HUES64 (cell line): Measurements from ENCODE around the gene EML6.

Experiments
- H3K27ac ChIP-seq: 2 replicates; pipeline ENCODE4 v1.7.0; 2013; ENCODE audit warnings: low read depth, low read length, inconsistent platforms
- H3K27me3 ChIP-seq: 2 replicates; pipeline ENCODE4 v1.6.1; 2013; ENCODE audit warnings: mild to moderate bottlenecking, low read length; ENCODE audit not compliant: insufficient read depth
- H3K36me3 ChIP-seq: 2 replicates; pipeline ENCODE4 v1.6.1; 2013; ENCODE audit warnings: mild to moderate bottlenecking, low read length; ENCODE audit not compliant: insufficient read depth
- H3K4me1 ChIP-seq: 2 replicates; pipeline ENCODE4 v1.6.1; 2013; ENCODE audit warnings: mild to moderate bottlenecking, low read length, moderate library complexity; ENCODE audit not compliant: insufficient read depth
- H3K4me3 ChIP-seq: 2 replicates; pipeline ENCODE4 v1.5.1; 2013; ENCODE audit warnings: mild to moderate bottlenecking, low read length, moderate library complexity
- H3K9ac ChIP-seq: 2 replicates; pipeline ENCODE4 v1.6.1; 2013; ENCODE audit warnings: mild to moderate bottlenecking, low read depth, low read length
- H3K9me3 ChIP-seq: 2 replicates; pipeline ENCODE4 v1.6.1; 2013; ENCODE audit warnings: low read depth, low read length; ENCODE audit not compliant: insufficient read depth
- WGBS: fragments of 150-250, 120-280 bp; methylation state at CpG from one replicate; pipeline ENCODE4 v1.1.7; 2013; ENCODE audit warnings: missing lambda C conversion rate; 5-methylcytosine and 5-hydroxymethylcytosine counted together

Gene EML6

GRCh38 chr2:54725343-54726099 lies 2.1 kb downstream of the EML6 start:
- Histone ChIP-seq H3K9ac (no peak overlapping the region; the same call in 1 of the 2 replicates), H3K4me3 (peak overlapping the region; percentile 97), H3K9me3 (no peaks in the 10 kb centered on the region), H3K36me3 (no peaks in the 10 kb centered on the region), H3K4me1 (peaks cover 4% of the 10 kb centered on the region), H3K27me3 (peaks cover 77% of the 10 kb centered on the region), H3K27ac (no peak overlapping the region)
- 43% methylated on average over 7 of the region's 8 CpGs for WGBS

GRCh38 chr2:54726431-54726830 lies 3.0 kb downstream of the EML6 start:
- peaks cover 69% of the 10 kb centered on the region for H3K27me3 ChIP-seq
- no peak overlapping the region for H3K27ac ChIP-seq
- H3K4me1 ChIP-seq, result peaks cover 4% of the 10 kb centered on the region
- H3K9me3 ChIP-seq, result no peaks in the 10 kb centered on the region
- no peak overlapping the region for H3K4me3 ChIP-seq
- H3K36me3 ChIP-seq, result no peaks in the 10 kb centered on the region
- WGBS, result no CpG with 5 or more reads among the region's 1 CpG
- no peak overlapping the region for H3K9ac ChIP-seq

DNA sequence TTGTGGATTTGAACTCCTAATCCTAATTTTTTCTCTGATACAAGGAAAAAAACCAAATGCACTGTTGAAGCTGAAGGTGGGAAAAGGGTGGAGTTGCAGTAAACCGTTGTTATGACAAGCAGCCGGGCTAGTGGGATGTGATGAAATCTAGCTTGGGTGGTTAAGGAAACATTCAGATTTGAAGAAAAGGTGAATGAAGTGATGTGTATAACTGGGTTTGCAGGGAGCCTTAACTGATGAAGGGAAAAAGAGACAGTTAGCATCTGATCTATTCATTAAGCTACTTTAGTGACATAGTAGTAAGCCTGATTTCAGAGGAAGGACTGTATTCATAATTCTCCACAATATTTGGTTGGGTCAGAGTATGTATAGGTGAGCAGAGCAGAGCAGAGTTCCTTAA lies 3.5 kb downstream of the EML6 start:
- Histone ChIP-seq H3K27ac (no peak overlapping the region), H3K4me3 (no peak overlapping the region), H3K4me1 (peaks cover 4% of the 10 kb centered on the region), H3K36me3 (no peaks in the 10 kb centered on the region), H3K9ac (no peak overlapping the region), H3K27me3 (peaks cover 64% of the 10 kb centered on the region), H3K9me3 (peaks cover 4% of the 10 kb centered on the region; the same call in 1 of the 2 replicates)
- WGBS, result 79% methylated on average over 2 of the region's 2 CpGs

GRCh38 chr2:54728669-54729120 lies 5.2 kb downstream of the EML6 start:
- WGBS, result 85% methylated on average over 3 of the region's 4 CpGs
- H3K27ac ChIP-seq, result no peak overlapping the region
- peaks cover 52% of the 10 kb centered on the region for H3K27me3 ChIP-seq
- H3K36me3 ChIP-seq, result no peaks in the 10 kb centered on the region
- no peak overlapping the region for H3K4me3 ChIP-seq
- H3K9ac ChIP-seq, result no peak overlapping the region
- H3K4me1 ChIP-seq, result peaks cover 4% of the 10 kb centered on the region
- H3K9me3 ChIP-seq, result peaks cover 10% of the 10 kb centered on the region; the same call in 1 of the 2 replicates

- Histone ChIP-seq H3K27ac (no peak overlapping the region), H3K4me3 (no peak overlapping the region), H3K9ac (no peak overlapping the region), H3K4me1 (no peaks in the 10 kb centered on the region), H3K9me3 (peaks cover 10% of the 10 kb centered on the region; the same call in 1 of the 2 replicates), H3K36me3 (no peaks in the 10 kb centered on the region), H3K27me3 (no peaks in the 10 kb centered on the region)
- WGBS, result 97% methylated on average over 2 of the region's 2 CpGs
These were observed 12.2 kb downstream of the EML6 start for GRCh38 chr2:54735636-54736035.

- Histone ChIP-seq H3K36me3 (no peaks in the 10 kb centered on the region), H3K4me1 (no peaks in the 10 kb centered on the region), H3K9ac (no peak overlapping the region), H3K27me3 (no peaks in the 10 kb centered on the region), H3K9me3 (no peaks in the 10 kb centered on the region), H3K4me3 (no peak overlapping the region), H3K27ac (no peak overlapping the region)
These were observed 14.8 kb downstream of the EML6 start for GRCh38 chr2:54738281-54738680.

GRCh38 chr2:54740333-54740732 lies 16.9 kb downstream of the EML6 start:
- H3K27me3 ChIP-seq, result no peaks in the 10 kb centered on the region
- H3K4me3 ChIP-seq, result no peak overlapping the region
- H3K9me3 ChIP-seq, result no peaks in the 10 kb centered on the region
- H3K4me1 ChIP-seq, result no peaks in the 10 kb centered on the region
- WGBS, result 89% methylated on average over 1 of the region's 2 CpGs
- no peak overlapping the region for H3K9ac ChIP-seq
- H3K27ac ChIP-seq, result no peak overlapping the region
- H3K36me3 ChIP-seq, result no peaks in the 10 kb centered on the region

GRCh38 chr2:54741250-54741649 lies 17.8 kb downstream of the EML6 start:
- H3K27me3 ChIP-seq, result no peaks in the 10 kb centered on the region
- no peaks in the 10 kb centered on the region for H3K4me1 ChIP-seq
- H3K27ac ChIP-seq, result no peak overlapping the region
- H3K4me3 ChIP-seq, result no peak overlapping the region
- 80% methylated on average over 1 of the region's 1 CpG for WGBS
- no peak overlapping the region for H3K9ac ChIP-seq
- H3K9me3 ChIP-seq, result no peaks in the 10 kb centered on the region
- H3K36me3 ChIP-seq, result no peaks in the 10 kb centered on the region

- H3K27me3 ChIP-seq, result no peaks in the 10 kb centered on the region
- no peaks in the 10 kb centered on the region for H3K4me1 ChIP-seq
- no peak overlapping the region for H3K4me3 ChIP-seq
- H3K9ac ChIP-seq, result no peak overlapping the region
- 96% methylated on average over 5 of the region's 5 CpGs for WGBS
- H3K9me3 ChIP-seq, result no peaks in the 10 kb centered on the region
- no peaks in the 10 kb centered on the region for H3K36me3 ChIP-seq
- no peak overlapping the region for H3K27ac ChIP-seq
These were observed 26.6 kb downstream of the EML6 start for GRCh38 chr2:54750040-54750439.

GRCh38 chr2:54752439-54752838 lies 29.0 kb downstream of the EML6 start:
- Histone ChIP-seq H3K36me3 (no peaks in the 10 kb centered on the region), H3K4me1 (peaks cover 6% of the 10 kb centered on the region), H3K4me3 (no peak overlapping the region), H3K27me3 (no peaks in the 10 kb centered on the region), H3K9ac (no peak overlapping the region), H3K9me3 (no peaks in the 10 kb centered on the region), H3K27ac (no peak overlapping the region)
- WGBS, result 89% methylated on average over 1 of the region's 1 CpG

GRCh38 chr2:54755641-54756326 lies 32.3 kb downstream of the EML6 start:
- peaks cover 15% of the 10 kb centered on the region for H3K4me1 ChIP-seq
- H3K27me3 ChIP-seq, result no peaks in the 10 kb centered on the region
- WGBS, result 85% methylated on average over 9 of the region's 9 CpGs
- no peak overlapping the region for H3K4me3 ChIP-seq
- no peak overlapping the region for H3K27ac ChIP-seq
- no peaks in the 10 kb centered on the region for H3K9me3 ChIP-seq
- no peak overlapping the region for H3K9ac ChIP-seq
- no peaks in the 10 kb centered on the region for H3K36me3 ChIP-seq
